ENCODE results near the gene OXLD1. TPM values are rescaled to one million over a fixed set of nuclear protein-coding genes. Genes with fewer than 3 reads are reported as not detected.
A peak's percentile ranks its signal among the peaks of the same experiment; 100 is the strongest.

OXLD1 gene
- total RNA-seq, 1 donor from 2014 or later: 43.0 TPM

- H3K4me1 ChIP-seq: peaks cover 48% of the 10 kb centered on the region
- H3K36me3 ChIP-seq: peaks cover 0 to 49% of the 10 kb centered on the region in 2 donors
- DNase-seq (ENCODE audit: extremely low spot score in 2 of 2): no peak
- intact Hi-C loops (cut with DNase I): no loop called here
- H3K9me3 ChIP-seq: no peaks in the 10 kb centered on the region
- TF ChIP-seq CTCF (IDR thresholded peaks at IDR 0.05) (no peak), POLR2A (IDR thresholded peaks at IDR 0.05) (no peak), POLR2AphosphoS5 (IDR thresholded peaks at IDR 0.05; ENCODE audit: insufficient read depth in 1 of 2, low read depth in 1 of 2) (no peak)
- H3K27me3 ChIP-seq: no peaks in the 10 kb centered on the region
- peak overlapping the region; percentile 78 for H3K27ac ChIP-seq
- H3K4me3 ChIP-seq: peak overlapping the region; percentile 85 to 100
Observed at GRCh38 chr17:81684442-81684911, 18.1 kb upstream of the OXLD1 start.

GRCh38 chr17:81683584-81684441, 17.4 kb upstream of the OXLD1 start, which contains the start of the genes ARL16 and HGS:
Gene ARL16, minus strand, starts transcription at chr17:81683797. Its CDS starts 44 bp downstream, at chr17:81683753.
Gene HGS, plus strand, starts transcription at chr17:81684011. Its CDS starts 56 bp downstream, at chr17:81684067.
- Histone ChIP-seq H3K27me3 (no peaks in the 10 kb centered on the region), H3K27ac (peak within 1 kb of the TSS; percentile 78), H3K4me1 (peaks cover 48% of the 10 kb centered on the region), H3K4me3 (peak within 1 kb of the TSS; percentile 85 to 100), H3K9me3 (no peaks in the 10 kb centered on the region), H3K36me3 (peaks cover 0 to 43% of the 10 kb centered on the region in 2 donors)
- peak in 1 of 2 donors; percentile 99 for DNase-seq (ENCODE audit: extremely low spot score in 2 of 2)
- intact Hi-C loops (cut with DNase I): no loop called here
- peak; percentile 91 to 98 for TF ChIP-seq POLR2AphosphoS5 (IDR thresholded peaks at IDR 0.05; ENCODE audit: insufficient read depth in 1 of 2, low read depth in 1 of 2)
- TF ChIP-seq POLR2A (IDR thresholded peaks at IDR 0.05): peak in 1 of 2 donors; percentile 58
- TF ChIP-seq CTCF (IDR thresholded peaks at IDR 0.05): no peak

GRCh38 chr17:81683208-81683583, 16.8 kb upstream of the OXLD1 start:
- Histone ChIP-seq H3K4me1 (peaks cover 48% of the 10 kb centered on the region), H3K36me3 (peaks cover 0 to 36% of the 10 kb centered on the region in 2 donors), H3K27me3 (no peaks in the 10 kb centered on the region), H3K9me3 (no peaks in the 10 kb centered on the region), H3K4me3 (peak overlapping the region; percentile 85 to 100), H3K27ac (peak overlapping the region; percentile 78)
- no peak for DNase-seq (ENCODE audit: extremely low spot score in 2 of 2)
- TF ChIP-seq CTCF (IDR thresholded peaks at IDR 0.05) (no peak), POLR2AphosphoS5 (IDR thresholded peaks at IDR 0.05; ENCODE audit: insufficient read depth in 1 of 2, low read depth in 1 of 2) (no peak), POLR2A (IDR thresholded peaks at IDR 0.05) (no peak)
- intact Hi-C loops (cut with DNase I): no loop called here

GRCh38 chr17:81682565-81683207, 16.3 kb upstream of the OXLD1 start:
- no peak for TF ChIP-seq CTCF (IDR thresholded peaks at IDR 0.05)
- TF ChIP-seq POLR2A (IDR thresholded peaks at IDR 0.05): no peak
- no peak for TF ChIP-seq POLR2AphosphoS5 (IDR thresholded peaks at IDR 0.05; ENCODE audit: insufficient read depth in 1 of 2, low read depth in 1 of 2)
- H3K36me3 ChIP-seq: peaks cover 0 to 31% of the 10 kb centered on the region in 2 donors
- peaks cover 48% of the 10 kb centered on the region for H3K4me1 ChIP-seq
- peak overlapping the region; percentile 85 to 100 for H3K4me3 ChIP-seq
- H3K27me3 ChIP-seq: no peaks in the 10 kb centered on the region
- DNase-seq (ENCODE audit: extremely low spot score in 2 of 2): no peak
- intact Hi-C loops (cut with DNase I): no loop called here
- peak overlapping the region; percentile 78 for H3K27ac ChIP-seq
- no peaks in the 10 kb centered on the region for H3K9me3 ChIP-seq
